Panc1 (cell line): ENCODE data around the gene RELT.

ENCODE experiments used
- TF ChIP-seq, protein P1 (sequence below): fragments of 450-650 bp; IDR thresholded peaks from 2 replicates; pipeline ENCODE4 v1.5.1; 2017; ENCODE audit warnings: mild to moderate bottlenecking
- TF ChIP-seq, protein P2 (sequence below), 2 experiments: IDR thresholded peaks; 2 replicates each; pipeline ENCODE4 v1.6.1; 2011 to 2012; ENCODE audit warnings: low read depth in 2 of 2, control low read depth in 1 of 2, low read length in 1 of 2, mild to moderate bottlenecking in 1 of 2, moderate library complexity in 1 of 2; ENCODE audit not compliant: insufficient read depth in 1 of 2

DNA sequence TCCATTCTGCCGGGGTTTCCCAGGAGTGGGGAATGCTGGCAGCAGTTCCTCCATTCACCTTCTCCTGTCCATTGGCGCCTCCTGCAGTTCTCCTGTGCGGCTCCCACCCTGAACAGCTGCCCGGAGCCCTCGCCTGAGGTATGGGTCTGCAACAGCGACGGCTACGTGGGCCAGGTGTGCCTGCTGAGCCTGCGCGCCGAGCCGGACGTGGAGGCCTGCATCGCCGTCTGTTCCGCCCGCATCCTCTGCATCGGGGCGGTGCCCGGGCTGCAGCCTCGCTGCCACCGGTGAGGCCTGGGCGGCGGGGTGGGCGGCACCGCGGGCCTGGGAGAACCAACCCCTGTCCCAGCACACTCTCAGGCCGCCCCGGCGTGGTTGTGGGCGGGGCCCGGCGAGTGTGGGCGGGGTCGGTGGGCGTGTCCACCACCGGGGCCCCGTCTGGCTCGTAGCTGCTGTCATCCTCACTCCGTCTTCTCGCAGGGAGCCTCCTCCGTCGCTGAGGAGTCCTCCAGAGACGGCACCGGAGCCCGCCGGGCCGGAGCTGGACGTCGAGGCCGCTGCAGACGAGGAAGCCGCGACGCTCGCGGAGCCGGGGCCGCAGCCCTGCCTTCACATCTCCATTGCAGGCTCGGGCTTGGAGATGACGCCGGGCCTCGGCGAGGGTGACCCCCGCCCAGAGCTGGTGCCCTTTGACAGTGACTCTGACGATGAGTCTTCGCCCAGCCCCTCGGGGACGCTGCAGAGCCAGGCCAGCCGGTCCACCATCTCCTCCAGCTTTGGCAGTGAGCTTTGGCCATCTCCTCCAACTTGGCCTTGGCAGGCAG, 14.0 kb upstream of the RELT start:
- TF ChIP-seq, protein P1, sequence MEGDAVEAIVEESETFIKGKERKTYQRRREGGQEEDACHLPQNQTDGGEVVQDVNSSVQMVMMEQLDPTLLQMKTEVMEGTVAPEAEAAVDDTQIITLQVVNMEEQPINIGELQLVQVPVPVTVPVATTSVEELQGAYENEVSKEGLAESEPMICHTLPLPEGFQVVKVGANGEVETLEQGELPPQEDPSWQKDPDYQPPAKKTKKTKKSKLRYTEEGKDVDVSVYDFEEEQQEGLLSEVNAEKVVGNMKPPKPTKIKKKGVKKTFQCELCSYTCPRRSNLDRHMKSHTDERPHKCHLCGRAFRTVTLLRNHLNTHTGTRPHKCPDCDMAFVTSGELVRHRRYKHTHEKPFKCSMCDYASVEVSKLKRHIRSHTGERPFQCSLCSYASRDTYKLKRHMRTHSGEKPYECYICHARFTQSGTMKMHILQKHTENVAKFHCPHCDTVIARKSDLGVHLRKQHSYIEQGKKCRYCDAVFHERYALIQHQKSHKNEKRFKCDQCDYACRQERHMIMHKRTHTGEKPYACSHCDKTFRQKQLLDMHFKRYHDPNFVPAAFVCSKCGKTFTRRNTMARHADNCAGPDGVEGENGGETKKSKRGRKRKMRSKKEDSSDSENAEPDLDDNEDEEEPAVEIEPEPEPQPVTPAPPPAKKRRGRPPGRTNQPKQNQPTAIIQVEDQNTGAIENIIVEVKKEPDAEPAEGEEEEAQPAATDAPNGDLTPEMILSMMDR = no peak
- TF ChIP-seq, protein P2, sequence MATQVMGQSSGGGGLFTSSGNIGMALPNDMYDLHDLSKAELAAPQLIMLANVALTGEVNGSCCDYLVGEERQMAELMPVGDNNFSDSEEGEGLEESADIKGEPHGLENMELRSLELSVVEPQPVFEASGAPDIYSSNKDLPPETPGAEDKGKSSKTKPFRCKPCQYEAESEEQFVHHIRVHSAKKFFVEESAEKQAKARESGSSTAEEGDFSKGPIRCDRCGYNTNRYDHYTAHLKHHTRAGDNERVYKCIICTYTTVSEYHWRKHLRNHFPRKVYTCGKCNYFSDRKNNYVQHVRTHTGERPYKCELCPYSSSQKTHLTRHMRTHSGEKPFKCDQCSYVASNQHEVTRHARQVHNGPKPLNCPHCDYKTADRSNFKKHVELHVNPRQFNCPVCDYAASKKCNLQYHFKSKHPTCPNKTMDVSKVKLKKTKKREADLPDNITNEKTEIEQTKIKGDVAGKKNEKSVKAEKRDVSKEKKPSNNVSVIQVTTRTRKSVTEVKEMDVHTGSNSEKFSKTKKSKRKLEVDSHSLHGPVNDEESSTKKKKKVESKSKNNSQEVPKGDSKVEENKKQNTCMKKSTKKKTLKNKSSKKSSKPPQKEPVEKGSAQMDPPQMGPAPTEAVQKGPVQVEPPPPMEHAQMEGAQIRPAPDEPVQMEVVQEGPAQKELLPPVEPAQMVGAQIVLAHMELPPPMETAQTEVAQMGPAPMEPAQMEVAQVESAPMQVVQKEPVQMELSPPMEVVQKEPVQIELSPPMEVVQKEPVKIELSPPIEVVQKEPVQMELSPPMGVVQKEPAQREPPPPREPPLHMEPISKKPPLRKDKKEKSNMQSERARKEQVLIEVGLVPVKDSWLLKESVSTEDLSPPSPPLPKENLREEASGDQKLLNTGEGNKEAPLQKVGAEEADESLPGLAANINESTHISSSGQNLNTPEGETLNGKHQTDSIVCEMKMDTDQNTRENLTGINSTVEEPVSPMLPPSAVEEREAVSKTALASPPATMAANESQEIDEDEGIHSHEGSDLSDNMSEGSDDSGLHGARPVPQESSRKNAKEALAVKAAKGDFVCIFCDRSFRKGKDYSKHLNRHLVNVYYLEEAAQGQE (IDR thresholded peaks at IDR 0.05; ENCODE audit: insufficient read depth in 1 of 2, low read depth in 2 of 2, low read length in 1 of 2) = no peak
